ENCODE data around the gene TANGO2.

The TANGO2 gene

DNA sequence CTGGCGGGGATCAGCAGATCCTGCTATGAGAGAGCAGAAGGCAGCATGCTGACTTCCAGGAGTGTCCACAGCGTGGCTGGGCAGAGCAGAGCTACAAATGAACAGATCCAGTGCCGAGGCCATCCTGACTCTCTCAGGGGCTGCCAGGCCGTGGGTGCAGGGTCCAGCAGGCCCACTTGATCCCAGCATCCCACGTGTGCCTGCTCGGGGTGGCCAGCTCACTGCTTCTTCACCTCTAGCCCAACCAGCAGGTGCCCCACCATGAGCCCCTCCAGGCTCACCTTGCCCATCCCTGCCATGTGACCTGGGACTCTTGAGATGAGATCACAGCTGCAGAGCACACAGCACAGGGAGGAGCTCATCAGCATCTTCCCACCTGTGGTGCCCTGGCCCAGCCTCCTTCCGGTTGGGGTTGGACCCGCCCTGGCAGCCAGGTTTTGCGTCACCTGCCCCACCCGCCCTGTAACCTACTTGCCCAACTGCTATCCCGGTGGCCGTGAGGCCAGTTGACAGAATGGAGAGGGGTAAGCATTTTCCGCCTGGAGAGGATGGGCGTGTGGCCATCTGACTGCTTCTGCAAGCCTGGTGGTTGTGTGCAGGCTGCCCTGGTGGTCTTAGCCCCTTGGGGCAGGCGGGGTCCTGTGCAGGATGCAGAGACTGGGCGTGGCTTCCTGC, 11.0 kb downstream of the TANGO2 start:
- TF ChIP-seq, protein P1, sequence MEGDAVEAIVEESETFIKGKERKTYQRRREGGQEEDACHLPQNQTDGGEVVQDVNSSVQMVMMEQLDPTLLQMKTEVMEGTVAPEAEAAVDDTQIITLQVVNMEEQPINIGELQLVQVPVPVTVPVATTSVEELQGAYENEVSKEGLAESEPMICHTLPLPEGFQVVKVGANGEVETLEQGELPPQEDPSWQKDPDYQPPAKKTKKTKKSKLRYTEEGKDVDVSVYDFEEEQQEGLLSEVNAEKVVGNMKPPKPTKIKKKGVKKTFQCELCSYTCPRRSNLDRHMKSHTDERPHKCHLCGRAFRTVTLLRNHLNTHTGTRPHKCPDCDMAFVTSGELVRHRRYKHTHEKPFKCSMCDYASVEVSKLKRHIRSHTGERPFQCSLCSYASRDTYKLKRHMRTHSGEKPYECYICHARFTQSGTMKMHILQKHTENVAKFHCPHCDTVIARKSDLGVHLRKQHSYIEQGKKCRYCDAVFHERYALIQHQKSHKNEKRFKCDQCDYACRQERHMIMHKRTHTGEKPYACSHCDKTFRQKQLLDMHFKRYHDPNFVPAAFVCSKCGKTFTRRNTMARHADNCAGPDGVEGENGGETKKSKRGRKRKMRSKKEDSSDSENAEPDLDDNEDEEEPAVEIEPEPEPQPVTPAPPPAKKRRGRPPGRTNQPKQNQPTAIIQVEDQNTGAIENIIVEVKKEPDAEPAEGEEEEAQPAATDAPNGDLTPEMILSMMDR (IDR thresholded peaks at IDR 0.05; ENCODE audit: low read depth, low read length, missing control alignments): no peak
- DNase-seq (ENCODE audit: low read depth): no peak
- in situ Hi-C loops (cut with HindIII; ENCODE audit: low sequenced_read_pairs): no loop called here
- H3K4me3 ChIP-seq (ENCODE audit: low read depth, low read length): no peak overlapping the region

DNA sequence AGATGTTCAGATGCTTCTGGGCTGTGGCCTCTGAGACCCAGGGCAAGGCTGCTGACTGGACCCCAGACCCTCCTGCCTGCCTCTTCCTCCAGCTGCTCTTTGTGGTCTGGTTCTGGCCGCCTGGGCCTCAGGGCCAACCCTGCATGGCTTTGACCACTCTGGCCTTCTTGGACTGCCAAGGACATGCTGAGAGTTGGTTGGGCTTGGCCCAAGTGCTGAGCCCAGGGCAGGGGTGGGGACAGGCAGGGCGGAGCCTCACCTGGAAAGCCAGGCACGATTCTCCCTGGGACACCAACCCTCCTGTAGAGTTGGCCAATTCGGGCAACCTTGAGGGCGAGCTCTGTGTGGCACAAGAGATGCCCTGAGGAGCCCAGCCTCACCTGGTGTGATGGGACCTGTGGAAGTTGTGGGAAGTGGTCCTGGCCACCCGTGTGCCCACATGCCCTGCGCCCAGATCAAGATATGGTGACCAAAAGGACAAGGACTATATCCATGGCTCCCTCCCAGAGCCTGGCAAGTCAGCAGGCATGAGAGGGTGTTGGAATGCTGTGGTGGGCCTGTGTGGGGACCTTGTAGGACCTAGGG, 11.6 kb downstream of the TANGO2 start:
- in situ Hi-C loops (cut with HindIII; ENCODE audit: low sequenced_read_pairs): no loop called here
- no peak overlapping the region for H3K4me3 ChIP-seq (ENCODE audit: low read depth, low read length)
- DNase-seq (ENCODE audit: low read depth): no peak
- TF ChIP-seq, protein P1 (IDR thresholded peaks at IDR 0.05; ENCODE audit: low read depth, low read length, missing control alignments): no peak

DNA sequence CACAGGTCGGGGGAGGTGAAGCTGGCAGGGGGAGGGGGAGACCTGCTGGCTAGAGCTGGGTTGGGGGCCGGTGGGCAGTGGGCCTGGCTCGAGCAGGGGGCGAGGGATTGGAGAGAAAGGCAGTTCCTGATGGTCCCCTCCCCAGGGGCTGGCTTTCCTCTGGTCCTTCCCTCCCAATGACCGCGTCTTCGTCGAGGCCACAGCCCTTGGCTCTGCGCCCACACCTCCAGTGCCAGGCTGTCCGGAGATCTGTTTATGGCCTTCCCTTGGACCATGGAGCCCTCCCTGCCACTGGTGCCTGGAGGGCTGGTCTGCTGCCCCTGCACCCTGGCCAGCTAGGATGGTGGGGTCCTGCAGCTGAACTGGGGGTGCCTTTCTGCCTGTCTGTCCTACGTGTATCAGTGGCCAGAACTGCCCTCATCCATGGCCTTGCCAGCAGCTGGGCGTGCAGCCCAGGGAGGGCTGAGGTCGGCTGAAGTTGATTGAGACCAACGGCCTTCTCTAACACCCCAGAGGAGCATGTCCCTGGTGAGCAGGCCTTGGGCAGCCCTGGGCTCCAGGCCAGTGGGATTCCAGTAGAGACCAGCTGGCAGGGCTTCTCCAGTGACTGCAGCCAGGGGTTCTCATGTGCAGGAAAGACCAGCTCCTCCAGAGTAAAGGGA, 12.3 kb downstream of the TANGO2 start:
- TF ChIP-seq, protein P1 (IDR thresholded peaks at IDR 0.05; ENCODE audit: low read depth, low read length, missing control alignments): no peak
- H3K4me3 ChIP-seq (ENCODE audit: low read depth, low read length): no peak overlapping the region
- in situ Hi-C loops (cut with HindIII; ENCODE audit: low sequenced_read_pairs): no loop called here
- DNase-seq (ENCODE audit: low read depth): no peak

DNA sequence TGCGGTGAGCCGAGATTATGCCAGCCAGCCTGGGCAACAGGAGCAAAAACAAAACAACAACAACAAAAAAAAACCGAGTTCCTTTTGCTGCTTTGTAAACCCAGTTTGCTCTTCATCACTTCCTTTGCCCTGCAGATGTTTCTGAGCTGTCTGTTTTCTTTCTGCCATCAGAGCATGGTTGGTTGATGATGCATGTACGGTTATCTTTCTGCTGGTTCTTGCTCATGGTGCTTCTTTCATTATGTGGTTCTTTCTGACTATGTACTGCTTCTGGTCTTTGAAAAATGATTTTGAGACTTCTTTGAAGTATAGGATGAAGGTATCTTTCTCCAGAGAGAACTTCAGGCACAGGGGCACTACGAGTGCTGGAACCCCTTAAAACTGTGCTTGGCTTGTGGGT, 13.2 kb downstream of the TANGO2 start:
- DNase-seq (ENCODE audit: low read depth): no peak
- H3K4me3 ChIP-seq (ENCODE audit: low read depth, low read length): no peak overlapping the region
- TF ChIP-seq, protein P1 (IDR thresholded peaks at IDR 0.05; ENCODE audit: low read depth, low read length, missing control alignments): no peak
- in situ Hi-C loops (cut with HindIII; ENCODE audit: low sequenced_read_pairs): no loop called here

DNA sequence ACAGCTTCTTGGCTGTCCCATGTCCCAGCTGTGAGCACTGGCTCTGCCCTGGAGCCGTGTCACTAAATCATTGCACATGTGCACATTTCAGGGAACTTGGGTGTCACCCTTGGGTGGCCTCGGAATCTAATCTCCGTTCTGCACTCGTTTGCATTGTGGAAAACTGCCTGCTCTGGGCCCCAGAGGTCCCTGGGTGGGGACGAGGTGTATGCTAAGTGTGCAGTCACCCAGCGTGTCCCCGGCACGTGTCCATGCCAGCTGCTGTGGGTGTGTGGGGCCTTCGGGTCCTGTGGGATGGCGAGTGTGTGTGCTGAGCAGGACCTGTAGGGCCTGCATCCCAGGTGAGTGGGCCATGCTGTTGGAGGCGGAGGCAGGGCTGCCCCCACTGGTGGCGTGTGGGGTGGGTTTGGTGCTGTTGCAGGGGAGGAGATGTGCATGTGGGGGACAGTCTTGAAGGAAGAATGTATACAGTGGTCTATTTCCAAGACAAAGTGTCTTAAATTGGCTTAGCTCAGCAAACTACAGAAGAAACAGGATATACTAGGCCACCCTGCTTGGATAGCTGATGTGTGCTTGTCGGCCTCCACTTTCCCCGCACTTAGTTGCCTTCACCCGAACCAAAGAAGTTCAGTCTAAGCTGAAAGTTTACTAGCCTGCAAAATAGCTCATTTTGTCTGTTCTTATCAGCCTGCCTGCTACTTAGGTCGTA, 14.6 kb downstream of the TANGO2 start:
- in situ Hi-C loops (cut with HindIII; ENCODE audit: low sequenced_read_pairs): no loop called here

DNA sequence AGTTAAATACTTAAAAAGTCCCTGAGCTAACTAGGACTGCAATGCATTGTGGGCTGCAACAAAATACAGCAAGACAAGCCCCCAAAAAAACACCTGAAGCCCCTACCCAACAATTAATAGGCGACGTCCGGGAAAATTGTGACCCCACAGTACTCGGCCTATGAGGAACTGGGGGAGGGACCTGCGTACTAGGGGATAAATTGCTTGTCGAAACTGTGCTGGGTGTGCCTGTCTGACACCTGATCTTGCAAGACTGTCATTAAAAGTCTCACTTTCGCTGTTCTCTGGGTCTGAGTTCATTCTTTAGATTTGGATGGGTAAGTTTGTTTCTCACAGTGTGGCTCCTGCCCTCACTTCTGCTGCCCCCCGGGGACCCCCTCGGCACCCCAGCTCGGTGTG, 15.2 kb downstream of the TANGO2 start:
- DNase-seq (ENCODE audit: low read depth): no peak
- TF ChIP-seq, protein P1 (IDR thresholded peaks at IDR 0.05; ENCODE audit: low read depth, low read length, missing control alignments): no peak
- in situ Hi-C loops (cut with HindIII; ENCODE audit: low sequenced_read_pairs): no loop called here
- no peak overlapping the region for H3K4me3 ChIP-seq (ENCODE audit: low read depth, low read length)

More for the DNA sequence above, 14.6 kb downstream of the TANGO2 start:
- no peak for DNase-seq (ENCODE audit: low read depth)
- TF ChIP-seq, protein P1 (IDR thresholded peaks at IDR 0.05; ENCODE audit: low read depth, low read length, missing control alignments): no peak
- H3K4me3 ChIP-seq (ENCODE audit: low read depth, low read length): no peak overlapping the region

Measured in astrocyte of the cerebellum (primary cell).